ENCODE data around the gene RAB19. TPM values are rescaled to one million over a fixed set of nuclear protein-coding genes. Genes with fewer than 3 reads are reported as not detected.

RAB19 gene
- total and polyA plus RNA-seq, 2 of the 13 experiments (the other 11 are each of a cell fraction or from before 2014, with no cell fraction given), result 0.31 TPM; not detected in 1

GRCh38 chr7:140397784-140398750, 5.8 kb upstream of the RAB19 start, which contains the start of gene SLC37A3 (continued):
- TF ChIP-seq ZNF142 (CRISPR knock-in tag; IDR thresholded peaks at IDR 0.05) (no peak), YEATS4 (CRISPR knock-in tag; IDR thresholded peaks at IDR 0.05; ENCODE audit: borderline replicate concordance) (peak; percentile 37; the same call in 1 of the 2 replicates), GABPA (IDR thresholded peaks at IDR 0.05; ENCODE audit: low read depth, low read length) (peak; percentile 68), GABPA (CRISPR knock-in tag; IDR thresholded peaks at IDR 0.05; ENCODE audit: low read depth) (peak; percentile 83), ELF3 (CRISPR knock-in tag; IDR thresholded peaks at IDR 0.05) (0 out of 2 replicates have a peak, but pooled peaks have one; percentile 22), SKI (IDR thresholded peaks at IDR 0.05; ENCODE audit: partially characterized antibody) (peak; percentile 17), FOSL2 (CRISPR knock-in tag; IDR thresholded peaks at IDR 0.05) (peak; percentile 37; the same call in 1 of the 2 replicates), HMGXB4 (CRISPR knock-in tag; IDR thresholded peaks at IDR 0.05; ENCODE audit: borderline replicate concordance in 1 of 2, low read depth in 1 of 2) (peak; percentile 69 to 74; a peak in 3 of 4 replicates), THYN1 (CRISPR knock-in tag; IDR thresholded peaks at IDR 0.05; ENCODE audit: borderline replicate concordance, low read depth) (no peak), ZNF501 (CRISPR knock-in tag; IDR thresholded peaks at IDR 0.05) (0 out of 2 replicates have a peak, but pooled peaks have one; percentile 35), ZNF574 (CRISPR knock-in tag; IDR thresholded peaks at IDR 0.05) (peak; percentile 89)
- TF ChIP-seq, protein P1, sequence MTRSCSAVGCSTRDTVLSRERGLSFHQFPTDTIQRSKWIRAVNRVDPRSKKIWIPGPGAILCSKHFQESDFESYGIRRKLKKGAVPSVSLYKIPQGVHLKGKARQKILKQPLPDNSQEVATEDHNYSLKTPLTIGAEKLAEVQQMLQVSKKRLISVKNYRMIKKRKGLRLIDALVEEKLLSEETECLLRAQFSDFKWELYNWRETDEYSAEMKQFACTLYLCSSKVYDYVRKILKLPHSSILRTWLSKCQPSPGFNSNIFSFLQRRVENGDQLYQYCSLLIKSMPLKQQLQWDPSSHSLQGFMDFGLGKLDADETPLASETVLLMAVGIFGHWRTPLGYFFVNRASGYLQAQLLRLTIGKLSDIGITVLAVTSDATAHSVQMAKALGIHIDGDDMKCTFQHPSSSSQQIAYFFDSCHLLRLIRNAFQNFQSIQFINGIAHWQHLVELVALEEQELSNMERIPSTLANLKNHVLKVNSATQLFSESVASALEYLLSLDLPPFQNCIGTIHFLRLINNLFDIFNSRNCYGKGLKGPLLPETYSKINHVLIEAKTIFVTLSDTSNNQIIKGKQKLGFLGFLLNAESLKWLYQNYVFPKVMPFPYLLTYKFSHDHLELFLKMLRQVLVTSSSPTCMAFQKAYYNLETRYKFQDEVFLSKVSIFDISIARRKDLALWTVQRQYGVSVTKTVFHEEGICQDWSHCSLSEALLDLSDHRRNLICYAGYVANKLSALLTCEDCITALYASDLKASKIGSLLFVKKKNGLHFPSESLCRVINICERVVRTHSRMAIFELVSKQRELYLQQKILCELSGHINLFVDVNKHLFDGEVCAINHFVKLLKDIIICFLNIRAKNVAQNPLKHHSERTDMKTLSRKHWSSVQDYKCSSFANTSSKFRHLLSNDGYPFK (CRISPR knock-in tag; IDR thresholded peaks at IDR 0.05; ENCODE audit: borderline replicate concordance), result peak; percentile 49; the same call in 1 of the 2 replicates

All from HepG2 (cell line).